M059J (cell line): ENCODE measurements around the gene CRYL1. TPM values are rescaled to one million over a fixed set of nuclear protein-coding genes. Genes with fewer than 3 reads are reported as not detected.

Source experiments
- DNase-seq: peaks from one replicate; pipeline ENCODE4 v3.0.0-alpha.2; 2012; ENCODE audit warnings: low read depth
- total RNA-seq: library from RNA; depleted of rRNA; stranded (reverse); fragments of >200 nt; shearing (Covaris generic); gene quantifications from 2 replicates; pipeline ENCODE4 v1.2.3, GENCODE V29; 2014

CRYL1 gene
- total RNA-seq, 1 experiment from 2014 or later: 8.8 TPM

DNA sequence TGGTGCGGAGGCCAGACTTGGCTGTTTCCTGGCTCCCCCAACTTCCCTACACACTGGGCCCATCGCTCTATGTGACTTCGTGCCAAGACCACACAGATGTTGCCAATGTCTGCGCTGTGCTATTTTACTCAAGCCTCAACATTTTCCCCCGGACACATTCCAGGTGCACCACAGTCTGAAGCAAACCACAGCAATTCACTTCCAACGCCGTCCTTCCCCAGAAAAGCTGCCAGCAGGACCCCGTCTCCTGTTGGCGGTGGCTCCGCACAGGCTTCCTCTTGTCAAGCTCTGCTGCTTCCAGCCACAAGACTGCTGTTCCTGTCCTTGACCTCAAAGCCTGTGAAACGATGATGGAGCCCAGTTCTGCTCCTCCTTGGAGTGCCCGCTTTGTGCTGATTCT, 100.7 kb downstream of the CRYL1 start:
- peak; percentile 27 for DNase-seq

GRCh38 chr13:20424559-20424852, 101.2 kb downstream of the CRYL1 start:
- no peak for DNase-seq

- DNase-seq: no peak
Observed at GRCh38 chr13:20422362-20422761, 103.3 kb downstream of the CRYL1 start.

DNA sequence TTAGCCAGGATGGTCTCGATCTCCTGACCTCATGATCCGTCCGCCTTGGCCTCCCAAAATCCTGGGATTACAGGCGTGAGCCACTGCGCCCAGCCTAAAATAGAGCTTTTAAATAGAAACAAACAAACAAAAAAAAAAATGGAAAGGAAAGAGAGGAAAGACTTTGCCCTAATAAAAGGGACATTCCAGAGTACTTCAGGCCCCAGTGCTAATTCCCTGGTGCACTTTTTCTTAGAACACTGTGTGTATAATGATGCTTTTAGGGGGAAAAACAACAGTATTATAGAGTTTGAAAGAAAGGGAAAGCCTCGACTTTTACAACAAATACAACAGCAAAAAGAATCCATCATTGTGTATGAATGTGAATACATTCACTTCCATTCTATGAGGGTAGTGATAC, 104.7 kb downstream of the CRYL1 start:
- DNase-seq: no peak

DNA sequence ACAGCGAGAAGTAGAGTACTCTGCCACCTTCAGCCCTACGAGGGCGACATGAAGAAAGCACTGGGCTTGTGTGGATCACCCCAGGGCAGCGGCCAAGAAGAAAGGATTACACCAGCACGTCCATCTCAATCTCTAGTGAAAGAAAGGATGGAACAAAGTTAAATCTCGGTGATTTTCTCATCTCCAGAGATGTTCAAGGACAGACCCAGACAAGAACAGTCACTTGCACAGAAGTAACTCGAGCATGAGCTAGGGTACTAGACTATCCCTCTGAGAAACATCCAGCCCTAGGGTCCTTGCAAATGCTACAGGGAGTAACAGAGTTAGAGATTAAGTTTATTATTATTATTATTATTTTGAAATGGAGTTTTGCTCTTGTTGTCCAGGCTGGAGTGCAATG, 106.7 kb downstream of the CRYL1 start:
- DNase-seq: no peak

GRCh38 chr13:20416223-20416745, 109.4 kb downstream of the CRYL1 start:
- no peak for DNase-seq

GRCh38 chr13:20415694-20416107, 110.0 kb downstream of the CRYL1 start:
- DNase-seq: no peak

DNA sequence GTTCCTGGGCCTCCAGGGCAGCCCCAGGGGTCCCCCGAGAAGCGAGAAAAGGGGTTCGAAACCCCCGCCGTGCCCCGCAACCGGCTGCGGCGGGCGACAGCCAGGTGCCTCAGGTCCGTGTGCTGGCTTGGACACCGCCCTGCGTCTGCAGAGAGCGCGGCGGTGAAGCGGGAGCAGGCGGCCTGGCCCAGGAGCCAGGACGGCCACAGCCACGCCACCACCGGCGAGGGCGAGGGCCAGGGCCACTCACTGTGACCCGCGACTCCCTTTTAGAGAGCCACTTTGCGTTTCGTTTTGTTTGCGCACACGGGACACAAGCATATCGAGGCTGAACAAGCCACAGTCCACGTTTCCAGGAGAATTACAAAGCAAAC, 110.4 kb downstream of the CRYL1 start:
- no peak for DNase-seq

GRCh38 chr13:20414546-20415305, 110.9 kb downstream of the CRYL1 start:
- DNase-seq: no peak

- no peak for DNase-seq
Observed at GRCh38 chr13:20412691-20413355, 112.8 kb downstream of the CRYL1 start.

- DNase-seq: no peak
Observed at GRCh38 chr13:20411638-20412342, 113.9 kb downstream of the CRYL1 start.

DNA sequence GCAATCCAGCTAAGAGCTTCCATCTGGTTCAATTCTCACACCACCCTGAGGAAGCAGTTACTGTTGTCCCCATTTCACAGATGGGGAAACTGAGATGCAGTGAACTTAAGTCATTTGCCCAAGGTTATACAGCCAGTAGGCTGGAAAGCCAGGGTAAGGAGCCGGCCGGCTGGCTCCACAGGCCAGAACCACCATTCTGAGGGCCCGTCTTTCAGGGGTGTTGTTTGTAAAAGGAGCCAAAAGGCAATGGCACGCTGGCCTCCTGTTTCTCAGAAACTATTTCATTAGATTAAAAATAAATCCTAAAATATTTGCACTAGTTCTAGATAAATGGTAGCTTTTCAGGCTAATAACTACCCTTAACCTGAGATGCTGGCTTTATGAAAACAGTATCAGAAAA, 114.9 kb downstream of the CRYL1 start:
- no peak for DNase-seq

DNA sequence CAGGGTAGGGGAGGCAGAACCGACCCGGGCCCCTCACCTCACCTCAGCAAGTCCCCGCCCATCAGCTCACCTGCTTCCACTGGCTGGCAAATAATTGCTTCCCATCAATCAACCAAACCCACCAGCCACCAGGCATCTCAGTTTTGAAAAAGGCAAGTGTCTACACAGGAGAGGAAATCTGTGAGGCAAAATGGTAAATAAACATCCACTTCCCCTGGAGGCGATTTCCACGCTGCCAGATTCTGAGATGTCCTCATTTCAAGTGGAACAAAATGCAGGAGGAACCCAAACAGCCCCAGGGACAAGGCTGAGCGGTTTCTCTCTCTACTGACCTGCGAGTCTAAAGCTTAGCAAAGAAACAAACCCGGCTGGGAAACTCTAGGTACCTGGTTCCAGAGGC, 117.5 kb downstream of the CRYL1 start:
- peak; percentile 20 for DNase-seq

DNA sequence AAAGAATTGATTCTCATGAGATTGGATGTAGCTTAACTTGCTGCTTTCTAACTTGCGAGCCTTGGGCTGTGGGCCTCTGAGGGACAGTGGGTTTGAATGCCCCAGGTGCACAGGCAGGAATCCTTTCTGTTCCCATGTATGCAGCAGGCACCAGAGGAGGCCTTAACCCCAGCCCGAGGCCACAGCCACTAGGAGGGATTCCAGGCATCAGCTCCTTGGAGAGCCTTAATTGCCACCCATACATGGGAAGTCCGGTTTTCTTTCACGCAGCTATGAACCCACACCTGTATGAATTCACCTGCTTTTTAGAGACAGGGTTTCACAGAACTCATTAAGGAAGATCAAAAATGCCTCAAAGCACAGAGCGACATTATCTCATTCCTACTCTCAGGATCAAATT, 117.9 kb downstream of the CRYL1 start:
- no peak for DNase-seq

- no peak for DNase-seq
Observed at GRCh38 chr13:20405691-20406090, 120.0 kb downstream of the CRYL1 start.

DNA sequence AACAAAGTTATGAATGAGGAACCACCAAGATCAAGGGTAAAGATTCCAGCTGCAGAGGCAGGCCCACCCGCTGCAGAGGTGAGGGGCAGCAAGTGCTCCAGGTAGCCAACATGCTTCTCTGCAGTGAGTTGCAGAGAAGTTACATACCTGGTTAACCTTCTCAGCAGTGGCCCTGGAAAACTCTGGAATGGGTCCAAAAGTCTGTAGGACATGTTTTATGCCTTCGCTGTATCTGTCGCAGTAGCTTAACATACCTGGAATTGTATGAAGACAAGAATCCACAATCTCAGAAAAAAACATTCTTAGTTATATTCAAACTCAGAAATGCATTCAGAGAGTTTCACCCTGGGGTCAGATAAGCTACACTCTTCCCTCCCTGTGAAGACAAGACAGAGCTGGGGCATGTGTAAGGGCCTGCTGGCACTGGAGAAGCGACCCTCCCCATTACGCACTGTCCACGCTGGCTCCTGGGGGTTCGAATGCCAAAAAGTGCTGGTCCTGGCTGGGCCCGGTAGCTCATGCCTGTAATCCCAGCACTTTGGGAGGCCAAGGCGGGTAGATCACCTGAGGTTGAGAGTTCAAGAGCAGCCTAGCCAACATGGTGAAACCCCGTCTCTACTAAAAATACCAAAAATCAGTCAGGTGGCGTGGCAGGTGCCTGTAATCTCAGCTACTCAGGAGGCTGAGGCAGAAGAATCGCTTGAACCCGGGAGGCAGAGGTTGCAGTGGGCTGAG, 121.0 kb downstream of the CRYL1 start:
- no peak for DNase-seq

DNA sequence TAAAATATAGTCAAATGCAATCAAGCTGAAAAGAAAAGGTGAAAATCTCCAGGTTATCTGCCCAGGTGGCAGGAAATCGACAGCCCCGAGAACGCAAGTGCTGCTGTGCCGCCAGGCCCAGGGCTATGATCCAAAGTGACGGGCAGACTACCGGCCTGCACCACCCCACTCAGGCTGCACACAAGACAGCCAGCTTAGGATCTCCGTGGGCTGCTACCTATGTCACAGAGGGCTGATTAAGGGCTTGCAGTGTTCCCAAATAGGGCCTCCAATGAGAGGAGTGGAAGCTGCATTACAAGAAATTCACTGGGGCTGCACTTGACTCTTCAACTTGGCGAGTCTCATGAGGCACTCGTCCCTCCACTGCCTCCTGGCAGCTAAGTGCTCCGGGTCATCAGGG, 121.8 kb downstream of the CRYL1 start:
- no peak for DNase-seq

GRCh38 chr13:20402881-20403280, 122.8 kb downstream of the CRYL1 start:
- DNase-seq: no peak

- peak; percentile 78 for DNase-seq
Observed at GRCh38 chr13:20401931-20402856, 123.5 kb downstream of the CRYL1 start.

DNA sequence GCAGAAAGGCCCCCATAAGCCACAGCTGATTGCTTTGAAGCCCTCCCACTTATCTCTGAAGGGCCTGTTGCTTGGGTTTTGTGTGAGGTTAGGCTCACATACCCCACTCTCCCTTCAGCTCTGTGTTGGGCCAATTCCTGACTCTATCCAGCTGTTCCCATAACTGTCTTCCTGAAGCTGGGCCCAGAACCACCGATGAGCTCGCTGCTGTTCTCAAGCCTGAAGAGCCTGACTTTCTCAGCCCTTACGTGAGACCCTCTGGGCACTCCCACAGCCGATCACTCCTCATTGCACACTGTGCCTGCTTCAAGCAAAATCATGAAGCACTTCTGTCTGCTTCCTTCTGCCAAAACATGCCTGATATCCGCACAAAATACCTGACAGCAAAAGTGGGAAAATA, 124.1 kb downstream of the CRYL1 start:
- no peak for DNase-seq

DNA sequence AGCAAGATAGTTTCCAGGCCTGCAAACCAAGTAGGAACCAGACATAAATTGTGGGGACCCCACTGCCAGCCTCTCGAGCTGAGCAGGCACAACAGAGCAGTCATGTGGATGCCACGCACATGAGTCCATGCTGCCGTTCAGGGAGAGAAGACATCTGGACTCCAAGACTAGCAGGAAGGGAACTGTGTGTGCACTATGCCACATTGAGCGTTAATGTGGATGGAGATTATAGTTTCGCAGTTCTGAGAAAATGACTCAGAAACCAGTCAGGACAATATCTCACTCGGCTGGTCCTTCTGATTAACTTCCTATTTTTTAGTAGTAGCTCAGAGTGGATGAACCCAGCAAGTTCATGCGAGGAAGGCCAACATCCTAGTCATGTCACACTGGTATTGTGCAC, 124.9 kb downstream of the CRYL1 start:
- DNase-seq: peak; percentile 61
